Dendritic cell treated with granulocyte-macrophage colony-stimulating factor and Interleukin-4, amounts not matched to agents 40 ng/mL and 50 ng/mL, for 4 days (primary cell): ENCODE data around the gene BEGAIN.

Experiments used
- H3K27ac Mint-ChIP-seq: one replicate; pipeline ENCODE4 v1.8.0; 2022; ENCODE audit warnings: mild to moderate bottlenecking, mixed read lengths
- H3K27me3 Mint-ChIP-seq: one replicate; pipeline ENCODE4 v1.8.0; 2022; ENCODE audit warnings: mild to moderate bottlenecking, mixed read lengths
- H3K36me3 Mint-ChIP-seq: one replicate; pipeline ENCODE4 v1.8.0; 2022; ENCODE audit warnings: low read depth, mixed read lengths
- H3K4me1 Mint-ChIP-seq: one replicate; pipeline ENCODE4 v1.8.0; 2022; ENCODE audit warnings: low read depth, mixed read lengths
- H3K4me3 Mint-ChIP-seq: one replicate; pipeline ENCODE4 v1.8.0; 2022; ENCODE audit warnings: mild to moderate bottlenecking, moderate library complexity, mixed read lengths
- H3K9me3 Mint-ChIP-seq: one replicate; pipeline ENCODE4 v1.8.0; 2022; ENCODE audit warnings: mixed read lengths
- intact Hi-C: fragments of 100-400 bp; cut with micrococcal nuclease; formaldehyde crosslinking; loops from one replicate; pipeline ENCODE4 v1.15.0; 2022

BEGAIN gene

DNA sequence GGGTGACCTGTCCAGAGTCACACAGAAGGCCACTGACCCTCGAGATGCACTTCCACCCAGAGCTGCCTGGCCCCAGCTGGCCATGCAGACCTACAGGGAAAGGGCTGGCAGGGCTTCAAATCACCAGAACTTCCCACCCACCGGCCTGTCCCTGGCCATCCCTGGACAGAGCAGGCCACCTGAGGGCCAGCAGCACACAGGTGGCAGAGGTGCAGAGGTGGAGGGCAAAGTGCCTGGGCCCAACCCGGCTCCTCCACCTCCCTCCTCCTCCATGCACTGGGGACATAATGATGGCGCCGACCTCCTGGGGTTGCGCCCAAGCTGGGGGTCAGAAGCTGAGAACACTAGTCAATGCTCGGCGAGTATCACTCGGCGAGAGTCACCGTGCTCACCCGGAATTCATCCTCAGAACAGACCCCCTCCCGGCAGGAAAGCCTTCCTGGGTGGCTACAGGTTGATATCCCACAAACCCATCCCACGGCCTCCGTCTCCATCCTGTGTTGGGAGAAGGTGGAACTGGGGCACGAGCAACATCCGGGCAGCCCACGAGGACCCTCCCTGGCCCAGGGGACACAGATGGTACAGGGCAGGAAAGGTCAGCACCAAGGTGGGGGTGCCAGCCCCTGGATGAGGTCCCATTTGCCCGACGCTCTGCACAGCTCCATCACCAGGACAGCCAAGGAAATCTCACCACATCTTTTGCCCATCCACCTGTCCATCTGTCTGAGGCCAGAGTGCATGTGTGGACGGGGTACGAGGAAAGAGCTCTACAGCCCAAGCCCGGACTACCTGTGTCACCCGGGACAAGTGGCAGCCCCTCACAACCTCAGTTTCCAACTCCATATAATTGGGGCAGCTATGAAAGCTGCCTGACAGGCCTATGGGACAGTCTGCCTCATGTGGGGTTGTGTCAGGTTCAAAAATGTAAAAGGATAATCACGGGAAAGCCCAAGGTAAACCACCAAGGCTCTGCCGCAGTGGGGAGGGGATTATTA is 10.8 kb downstream of the BEGAIN start:
- intact Hi-C loops = no loop called here

DNA sequence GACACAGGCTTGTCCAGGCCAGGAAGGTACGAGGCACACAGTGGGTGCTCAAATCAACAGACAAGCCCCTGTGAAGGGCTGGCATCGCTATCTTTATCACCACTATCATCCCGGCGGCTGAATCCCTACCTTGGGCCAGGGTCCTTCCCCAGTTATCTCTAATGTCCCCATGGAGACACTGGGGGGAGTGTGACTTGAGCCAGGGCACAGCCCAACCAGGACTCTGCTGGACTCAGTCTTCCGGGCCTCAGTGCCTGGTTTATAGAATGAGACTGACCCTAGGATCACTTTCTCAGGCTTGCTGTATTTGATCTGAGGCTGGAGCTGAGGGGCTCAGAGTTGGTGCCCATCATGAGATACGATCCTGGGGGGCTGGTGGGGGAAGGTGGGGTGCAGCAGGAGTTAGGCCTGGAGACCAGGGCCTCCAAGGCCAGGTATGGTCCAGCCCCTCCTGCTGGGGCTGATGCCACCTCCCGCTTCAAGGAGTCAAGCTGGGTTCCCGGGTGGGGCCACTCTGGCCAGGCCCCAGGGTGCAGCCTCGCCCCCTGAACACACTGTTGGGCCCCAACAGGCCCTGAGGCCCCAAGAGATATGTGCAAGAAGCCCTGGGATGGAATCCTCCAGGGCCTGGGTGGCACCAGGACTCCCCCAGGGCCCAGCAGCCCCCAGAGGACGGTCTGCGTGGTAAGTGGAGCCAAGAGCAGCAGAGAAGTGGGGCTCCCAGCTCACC is 11.8 kb downstream of the BEGAIN start:
- H3K4me3 Mint-ChIP-seq = no peak overlapping the region
- peaks cover 10% of the 10 kb centered on the region for H3K4me1 Mint-ChIP-seq
- H3K36me3 Mint-ChIP-seq = no peaks in the 10 kb centered on the region
- intact Hi-C loops = no loop called here
- H3K9me3 Mint-ChIP-seq = no peaks in the 10 kb centered on the region
- peaks cover 47% of the 10 kb centered on the region for H3K27me3 Mint-ChIP-seq
- H3K27ac Mint-ChIP-seq = no peak overlapping the region

More for the DNA sequence above, 10.8 kb downstream of the BEGAIN start:
- H3K9me3 Mint-ChIP-seq = no peaks in the 10 kb centered on the region
- peaks cover 37% of the 10 kb centered on the region for H3K27me3 Mint-ChIP-seq
- no peaks in the 10 kb centered on the region for H3K36me3 Mint-ChIP-seq
- H3K27ac Mint-ChIP-seq = no peak overlapping the region
- H3K4me1 Mint-ChIP-seq = peaks cover 4% of the 10 kb centered on the region
- no peak overlapping the region for H3K4me3 Mint-ChIP-seq

DNA sequence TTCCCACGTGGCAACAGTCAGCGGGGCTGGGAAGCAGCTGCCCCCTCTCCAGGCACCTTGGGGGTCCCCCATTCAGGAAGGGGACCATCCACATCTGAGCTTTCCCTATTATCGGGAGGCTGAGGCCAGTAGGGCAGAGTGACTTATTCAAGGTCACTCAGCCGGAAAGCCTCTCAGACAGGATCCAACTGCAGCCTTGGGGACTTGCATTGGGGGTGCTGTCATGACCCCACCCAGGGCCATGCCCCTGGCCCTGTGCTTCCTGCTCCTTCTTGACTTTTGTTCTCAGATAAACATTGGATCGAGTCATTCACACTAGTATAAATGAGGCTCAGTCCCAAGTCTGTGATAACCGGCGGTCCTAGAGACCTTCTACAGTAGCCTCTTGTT is 12.6 kb downstream of the BEGAIN start:
- no peaks in the 10 kb centered on the region for H3K36me3 Mint-ChIP-seq
- H3K27ac Mint-ChIP-seq = no peak overlapping the region
- peaks cover 10% of the 10 kb centered on the region for H3K4me1 Mint-ChIP-seq
- intact Hi-C loops = no loop called here
- peaks cover 55% of the 10 kb centered on the region for H3K27me3 Mint-ChIP-seq
- no peak overlapping the region for H3K4me3 Mint-ChIP-seq
- H3K9me3 Mint-ChIP-seq = no peaks in the 10 kb centered on the region

DNA sequence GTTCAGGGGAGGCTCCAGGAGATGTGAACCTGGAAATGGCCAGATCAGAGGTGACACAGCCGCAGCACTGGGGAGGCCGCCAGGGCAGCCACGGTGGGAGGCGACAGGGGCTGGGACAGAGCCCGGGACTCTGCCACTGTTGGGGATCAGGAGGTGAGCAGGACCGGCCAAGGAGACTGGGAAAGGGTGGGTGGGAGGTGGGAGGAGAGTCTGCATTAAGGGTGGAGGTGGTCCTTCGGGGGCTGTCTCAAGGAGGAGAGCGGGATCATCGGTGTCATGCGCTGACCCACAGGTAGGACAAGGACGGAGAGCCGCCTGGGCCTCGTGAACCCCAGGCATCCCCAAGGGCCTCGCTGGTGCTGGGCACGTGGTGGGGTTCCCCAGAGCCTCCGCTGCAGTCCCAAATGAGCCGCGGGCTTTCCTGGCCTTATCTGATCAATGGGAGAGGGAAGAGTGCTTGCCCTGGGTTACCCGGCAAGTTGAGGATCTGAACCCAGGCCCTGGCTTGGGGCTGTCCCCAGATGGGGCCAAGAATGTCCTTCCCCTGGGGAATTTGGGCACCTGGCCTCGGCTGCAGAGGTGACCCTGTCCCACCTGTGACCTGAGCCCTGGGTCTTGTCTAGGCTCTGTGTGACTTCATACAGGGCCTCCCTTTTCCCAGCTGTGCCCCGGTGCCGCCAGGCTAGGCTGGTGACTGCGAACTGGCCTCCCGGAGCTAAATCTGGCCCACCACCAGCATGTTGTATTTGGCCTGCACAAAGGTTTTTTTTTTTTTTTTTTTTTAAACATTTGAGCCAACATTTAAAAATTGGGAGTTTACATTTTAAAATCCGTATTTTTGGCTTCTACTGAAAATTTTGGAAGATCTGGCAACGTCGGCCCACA is 13.2 kb downstream of the BEGAIN start:
- H3K27me3 Mint-ChIP-seq = peaks cover 61% of the 10 kb centered on the region
- H3K36me3 Mint-ChIP-seq = no peaks in the 10 kb centered on the region
- peaks cover 10% of the 10 kb centered on the region for H3K4me1 Mint-ChIP-seq
- intact Hi-C loops = no loop called here
- H3K27ac Mint-ChIP-seq = no peak overlapping the region
- no peak overlapping the region for H3K4me3 Mint-ChIP-seq
- no peaks in the 10 kb centered on the region for H3K9me3 Mint-ChIP-seq

DNA sequence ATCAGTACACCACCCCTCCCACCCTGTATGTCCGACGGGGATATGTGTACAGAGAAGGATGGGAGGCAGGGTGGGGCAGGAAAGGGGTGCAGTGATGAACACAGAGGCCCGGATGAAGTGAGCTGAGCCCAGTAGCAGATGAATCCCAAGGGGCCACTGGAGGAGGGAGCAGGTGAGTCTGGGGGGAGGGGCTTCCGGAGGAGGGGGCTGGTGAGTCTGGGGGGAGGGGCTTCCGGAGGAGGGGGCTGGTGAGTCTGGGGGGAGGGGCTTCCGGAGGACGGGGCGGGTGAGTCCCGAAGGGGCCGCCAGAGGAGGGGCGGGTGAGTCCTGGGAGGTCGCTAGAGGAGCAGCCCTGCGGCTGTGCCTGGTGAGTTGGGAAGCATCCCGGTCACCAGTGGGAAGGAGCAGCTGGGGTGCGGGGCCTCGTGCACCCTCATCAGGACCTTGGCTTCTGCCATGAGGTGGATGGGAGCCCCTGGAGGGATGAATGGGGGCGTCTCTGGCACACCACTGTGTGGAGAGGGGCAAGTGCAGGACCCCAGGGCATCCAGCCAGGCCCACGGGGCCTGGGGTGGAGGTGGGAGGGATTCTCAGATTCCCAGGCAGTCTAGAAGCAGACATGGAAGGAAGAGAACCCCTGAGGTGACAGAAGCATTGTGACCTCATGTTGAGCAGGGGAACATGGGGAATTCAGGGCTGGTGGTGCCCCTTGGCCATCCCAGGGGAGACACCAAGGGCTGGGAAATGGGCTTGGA is 14.0 kb downstream of the BEGAIN start:
- Mint-ChIP-seq H3K4me3 (no peak overlapping the region), H3K4me1 (peaks cover 10% of the 10 kb centered on the region), H3K27ac (no peak overlapping the region), H3K9me3 (no peaks in the 10 kb centered on the region), H3K27me3 (peaks cover 63% of the 10 kb centered on the region), H3K36me3 (no peaks in the 10 kb centered on the region)
- intact Hi-C loops = no loop called here

DNA sequence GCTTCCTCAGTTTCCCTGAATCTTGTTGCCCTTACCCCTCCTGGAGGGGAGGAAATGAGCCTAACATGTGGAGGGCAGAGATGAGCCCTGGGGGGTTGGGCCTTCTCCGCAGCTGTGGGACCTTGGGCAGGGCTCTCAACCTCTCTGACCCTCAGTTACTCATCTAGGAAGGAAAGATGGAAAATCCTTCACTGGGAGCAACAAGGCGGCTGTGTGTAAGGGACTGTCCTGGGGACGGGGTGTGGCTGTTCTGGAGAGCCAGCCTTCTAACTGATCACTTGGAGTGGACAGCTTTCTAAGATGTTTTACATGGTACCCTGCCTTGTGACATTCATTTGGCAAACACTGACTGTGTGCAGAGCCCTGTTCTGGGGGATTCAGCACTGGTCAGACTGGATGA is 14.7 kb downstream of the BEGAIN start:
- Mint-ChIP-seq H3K9me3 (no peaks in the 10 kb centered on the region), H3K4me3 (no peak overlapping the region), H3K27me3 (peaks cover 66% of the 10 kb centered on the region)

DNA sequence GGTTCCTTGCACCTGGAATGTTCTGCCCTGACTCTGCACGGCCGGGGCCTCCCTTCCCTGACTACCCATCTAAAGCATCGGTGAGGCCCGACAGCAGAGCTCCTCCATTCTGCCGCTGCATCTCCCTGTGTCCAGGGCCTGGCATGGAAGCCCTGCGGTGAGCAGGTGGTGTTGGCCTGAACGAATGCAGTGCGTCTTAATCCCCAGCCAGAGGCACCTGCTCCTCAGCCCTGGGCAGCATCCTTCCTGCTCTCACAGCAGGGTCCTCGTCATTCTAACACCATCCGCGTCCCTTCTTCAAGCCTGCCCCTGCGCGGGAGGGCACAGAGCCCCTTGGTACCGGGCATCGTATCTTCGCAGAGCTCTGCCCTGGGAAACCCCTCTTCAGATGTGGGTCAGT is 15.4 kb downstream of the BEGAIN start:
- Mint-ChIP-seq H3K9me3 (no peaks in the 10 kb centered on the region), H3K4me3 (no peak overlapping the region), H3K4me1 (peaks cover 14% of the 10 kb centered on the region), H3K36me3 (no peaks in the 10 kb centered on the region), H3K27me3 (peaks cover 70% of the 10 kb centered on the region), H3K27ac (no peak overlapping the region)
- intact Hi-C loops = no loop called here

More for the DNA sequence above, 14.7 kb downstream of the BEGAIN start:
- Mint-ChIP-seq H3K36me3 (no peaks in the 10 kb centered on the region), H3K4me1 (peaks cover 10% of the 10 kb centered on the region), H3K27ac (no peak overlapping the region)
- intact Hi-C loops = no loop called here

DNA sequence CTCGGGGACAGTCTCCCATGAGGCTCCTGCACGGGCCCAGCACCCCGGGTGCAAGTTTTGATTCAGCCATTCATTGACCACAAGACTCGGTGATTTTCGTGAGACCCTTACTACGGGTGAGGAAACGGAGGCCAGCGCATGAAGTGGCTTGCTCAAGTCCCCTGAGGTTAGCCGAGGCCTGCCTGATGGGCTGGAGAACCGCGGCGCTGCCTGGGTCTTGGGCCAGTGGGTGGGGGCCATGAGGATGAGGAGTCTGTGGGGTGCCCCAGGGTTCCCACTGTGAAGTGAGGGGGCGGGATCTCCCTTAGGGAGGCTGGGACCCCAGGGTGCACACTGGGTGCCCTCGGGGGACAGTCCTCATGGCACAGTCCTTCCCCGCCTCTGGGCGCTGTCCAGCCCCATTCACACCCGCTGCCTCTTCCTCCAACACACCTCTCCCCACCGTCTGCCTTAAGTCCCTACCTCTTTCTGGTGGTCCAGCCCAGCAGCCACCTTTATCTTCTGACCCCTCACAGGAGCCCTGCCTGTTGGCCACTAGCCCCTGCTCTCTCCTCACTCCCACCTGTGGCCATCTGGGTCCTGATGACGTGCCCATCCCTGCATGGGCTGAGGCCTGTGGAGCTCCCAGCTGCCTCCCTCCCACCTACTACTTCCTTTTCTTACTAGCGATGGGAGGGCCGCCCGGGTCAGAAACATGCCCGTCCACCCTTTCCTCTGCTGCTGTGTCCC is 16.3 kb downstream of the BEGAIN start:
- Mint-ChIP-seq H3K27me3 (peaks cover 79% of the 10 kb centered on the region), H3K4me1 (peaks cover 17% of the 10 kb centered on the region), H3K36me3 (no peaks in the 10 kb centered on the region), H3K9me3 (no peaks in the 10 kb centered on the region), H3K27ac (no peak overlapping the region), H3K4me3 (no peak overlapping the region)
- intact Hi-C loops = no loop called here

DNA sequence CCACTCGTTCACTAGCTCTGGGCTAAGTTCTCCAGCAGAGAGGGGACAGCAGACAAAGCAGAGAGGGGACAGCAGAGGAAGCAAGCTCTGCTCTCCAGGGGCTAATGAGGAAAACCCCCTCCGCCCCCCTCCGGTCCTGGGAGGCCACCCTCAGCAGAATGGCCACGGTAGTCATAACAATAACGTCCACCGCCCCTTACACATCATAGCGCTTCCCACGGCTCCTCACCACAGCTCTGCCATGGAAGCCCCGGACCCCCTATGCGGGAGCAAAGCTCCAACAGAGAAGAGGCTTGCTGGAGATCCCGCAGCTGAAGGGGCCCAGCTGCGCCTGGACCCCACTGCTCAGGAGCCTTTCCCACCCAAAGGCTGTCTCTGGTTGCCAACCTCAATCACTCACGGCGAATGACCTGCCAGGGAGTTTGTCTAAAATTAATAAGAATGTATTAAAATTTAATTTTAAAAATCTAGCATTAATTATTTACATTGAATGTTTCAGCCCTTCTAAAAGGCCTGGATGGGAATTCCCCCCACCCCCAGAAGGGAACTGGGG is 17.4 kb downstream of the BEGAIN start:
- Mint-ChIP-seq H3K4me3 (no peak overlapping the region), H3K27ac (no peak overlapping the region), H3K4me1 (peaks cover 17% of the 10 kb centered on the region), H3K9me3 (no peaks in the 10 kb centered on the region), H3K27me3 (peaks cover 85% of the 10 kb centered on the region), H3K36me3 (no peaks in the 10 kb centered on the region)
- intact Hi-C loops = no loop called here

DNA sequence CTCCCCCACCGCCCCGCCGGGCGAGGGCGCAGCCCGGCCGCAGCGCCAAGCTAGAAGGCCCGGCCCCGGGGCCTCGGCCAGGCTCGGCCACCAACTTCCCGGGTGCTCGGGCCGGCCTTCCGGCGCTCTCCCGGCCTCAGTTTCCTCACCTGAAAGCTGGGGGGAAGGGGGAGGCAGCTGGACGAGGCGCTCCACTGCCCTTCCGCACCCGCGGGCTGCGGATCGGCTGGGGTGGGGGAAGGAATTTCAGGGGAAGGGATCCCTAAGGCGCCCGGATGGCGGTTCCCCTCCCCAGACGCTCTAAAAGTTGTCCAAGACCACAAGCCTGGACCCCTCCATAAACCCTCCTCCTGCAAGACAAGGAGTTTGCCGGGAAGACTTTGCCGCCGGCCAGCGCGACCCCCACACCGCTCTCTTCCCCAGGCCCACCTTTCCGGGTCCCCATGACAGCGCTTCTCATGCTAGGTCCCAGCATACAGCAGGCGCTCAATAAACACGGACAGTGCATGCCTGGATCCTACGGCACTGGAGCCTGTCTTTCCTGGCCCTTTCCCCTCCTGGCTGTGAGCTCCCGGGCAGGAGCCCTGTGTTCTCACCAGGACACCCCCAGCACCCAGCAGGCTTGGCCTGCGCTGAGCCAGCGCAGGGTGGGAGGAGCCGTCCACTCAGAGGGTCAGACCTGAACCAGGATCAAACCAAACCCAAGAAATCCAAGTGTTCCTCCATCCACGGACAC is 18.1 kb downstream of the BEGAIN start:
- no peaks in the 10 kb centered on the region for H3K9me3 Mint-ChIP-seq
- no peaks in the 10 kb centered on the region for H3K36me3 Mint-ChIP-seq
- H3K4me3 Mint-ChIP-seq = peak overlapping the region; percentile 24
- intact Hi-C loops = no loop called here
- H3K4me1 Mint-ChIP-seq = peaks cover 17% of the 10 kb centered on the region
- H3K27me3 Mint-ChIP-seq = peaks cover 88% of the 10 kb centered on the region
- H3K27ac Mint-ChIP-seq = no peak overlapping the region

DNA sequence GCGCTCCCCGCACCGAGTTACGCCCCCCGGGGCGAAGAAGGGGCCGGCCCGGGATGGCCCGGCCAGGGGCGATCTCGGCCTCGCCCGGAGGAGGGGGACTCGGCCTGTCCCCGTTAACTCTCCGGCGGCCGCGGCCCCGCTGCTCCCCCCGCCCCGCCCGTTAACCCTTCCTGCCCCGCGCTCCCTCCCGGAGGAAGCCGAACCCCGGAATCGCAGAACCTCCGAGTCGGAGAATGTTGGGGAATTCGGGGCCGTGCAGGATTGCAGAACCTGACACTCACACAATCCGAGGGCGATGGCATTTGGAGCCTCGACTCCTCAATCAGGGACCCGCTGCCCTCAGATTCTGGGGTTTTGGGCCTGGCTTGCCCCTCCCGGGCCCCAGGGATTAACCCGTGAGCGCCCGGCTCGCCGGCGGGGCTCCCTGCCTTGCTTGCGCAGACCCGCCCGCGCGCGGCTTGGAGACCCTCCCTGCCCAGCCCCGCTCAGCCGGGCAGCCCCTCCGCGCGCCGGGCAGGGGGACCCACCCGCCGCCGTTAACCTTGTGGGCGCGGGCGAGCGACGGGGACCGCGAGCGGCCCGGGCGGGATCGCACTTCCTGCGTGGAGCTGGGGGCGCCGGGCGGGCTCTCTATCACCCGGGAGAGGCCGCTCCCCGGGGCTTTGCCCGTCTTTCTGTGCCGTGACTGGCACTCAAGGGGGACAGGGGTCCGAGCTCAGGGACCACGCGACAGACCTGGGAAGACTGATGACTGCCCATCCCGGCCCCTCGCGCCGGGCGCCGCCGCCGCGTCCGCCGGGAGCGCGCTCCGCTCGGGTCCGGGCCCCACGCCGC is 18.8 kb downstream of the BEGAIN start:
- Mint-ChIP-seq H3K27me3 (peaks cover 88% of the 10 kb centered on the region), H3K4me3 (peak overlapping the region; percentile 44), H3K4me1 (peaks cover 17% of the 10 kb centered on the region), H3K36me3 (no peaks in the 10 kb centered on the region), H3K9me3 (no peaks in the 10 kb centered on the region), H3K27ac (no peak overlapping the region)
- intact Hi-C loops = no loop called here
